Measurements from ENCODE around the gene EXOC6B. TPM values are rescaled to one million over a fixed set of nuclear protein-coding genes. Genes with fewer than 3 reads are reported as not detected.

The EXOC6B gene
- total and polyA plus RNA-seq, 4 donors: 5.8 to 45.9 (median 26.2) TPM

- Histone ChIP-seq H3K27me3 (ENCODE audit: control insufficient read depth in 1 of 2, insufficient read depth in 2 of 2, low read length in 1 of 2) (no peaks in the 10 kb centered on the region), H3K9me3 (ENCODE audit: control insufficient read depth, low read length) (no peaks in the 10 kb centered on the region), H3K36me3 (ENCODE audit: control insufficient read depth in 1 of 2, insufficient read depth in 2 of 2, low read length in 1 of 2) (no peaks in the 10 kb centered on the region), H3K27ac (ENCODE audit: low read depth in 1 of 2, low read length in 2 of 2) (no peak overlapping the region), H3K4me1 (ENCODE audit: control insufficient read depth in 1 of 2, insufficient read depth in 2 of 2, low read length in 2 of 2) (no peaks in the 10 kb centered on the region), H3K4me3 (ENCODE audit: low read length in 2 of 2) (no peak overlapping the region)
- intact Hi-C loops (cut with DNase I): no loop called here
- 83 to 86% methylated on average over 1 of the region's 1 CpG for WGBS, 2 donors
- no peak for DNase-seq
- ATAC-seq (ENCODE audit: low FRiP score): no peak
These were observed 78.5 kb downstream of the EXOC6B start for GRCh38 chr2:72747344-72747743.

- H3K4me1 ChIP-seq (ENCODE audit: control insufficient read depth in 1 of 2, insufficient read depth in 2 of 2, low read length in 2 of 2): no peaks in the 10 kb centered on the region
- no peak for DNase-seq
- H3K9me3 ChIP-seq (ENCODE audit: control insufficient read depth, low read length): no peaks in the 10 kb centered on the region
- H3K27me3 ChIP-seq (ENCODE audit: control insufficient read depth in 1 of 2, insufficient read depth in 2 of 2, low read length in 1 of 2): no peaks in the 10 kb centered on the region
- WGBS, 2 donors: 26 to 31% methylated on average over 2 of the region's 2 CpGs
- ATAC-seq (ENCODE audit: low FRiP score): no peak
- no peak overlapping the region for H3K27ac ChIP-seq (ENCODE audit: low read depth in 1 of 2, low read length in 2 of 2)
- H3K4me3 ChIP-seq (ENCODE audit: low read length in 2 of 2): no peak overlapping the region
- no peaks in the 10 kb centered on the region for H3K36me3 ChIP-seq (ENCODE audit: control insufficient read depth in 1 of 2, insufficient read depth in 2 of 2, low read length in 1 of 2)
- intact Hi-C loops (cut with DNase I): no loop called here
These were observed 80.0 kb downstream of the EXOC6B start for GRCh38 chr2:72745679-72746368.

GRCh38 chr2:72744049-72744448 lies 81.8 kb downstream of the EXOC6B start:
- intact Hi-C loops (cut with DNase I): no loop called here
- no peak for DNase-seq
- H3K4me3 ChIP-seq (ENCODE audit: low read length in 2 of 2): no peak overlapping the region
- no peaks in the 10 kb centered on the region for H3K4me1 ChIP-seq (ENCODE audit: control insufficient read depth in 1 of 2, insufficient read depth in 2 of 2, low read length in 2 of 2)
- no peaks in the 10 kb centered on the region for H3K27me3 ChIP-seq (ENCODE audit: control insufficient read depth in 1 of 2, insufficient read depth in 2 of 2, low read length in 1 of 2)
- H3K9me3 ChIP-seq (ENCODE audit: control insufficient read depth, low read length): no peaks in the 10 kb centered on the region
- H3K27ac ChIP-seq (ENCODE audit: low read depth in 1 of 2, low read length in 2 of 2): no peak overlapping the region
- H3K36me3 ChIP-seq (ENCODE audit: control insufficient read depth in 1 of 2, insufficient read depth in 2 of 2, low read length in 1 of 2): no peaks in the 10 kb centered on the region
- ATAC-seq (ENCODE audit: low FRiP score): no peak

GRCh38 chr2:72743481-72743880 lies 82.4 kb downstream of the EXOC6B start:
- no peaks in the 10 kb centered on the region for H3K27me3 ChIP-seq (ENCODE audit: control insufficient read depth in 1 of 2, insufficient read depth in 2 of 2, low read length in 1 of 2)
- intact Hi-C loops (cut with DNase I): no loop called here
- no peak for DNase-seq
- H3K4me1 ChIP-seq (ENCODE audit: control insufficient read depth in 1 of 2, insufficient read depth in 2 of 2, low read length in 2 of 2): no peaks in the 10 kb centered on the region
- no peak overlapping the region for H3K27ac ChIP-seq (ENCODE audit: low read depth in 1 of 2, low read length in 2 of 2)
- 94 to 95% methylated on average over 2 of the region's 2 CpGs for WGBS, 2 donors
- no peak overlapping the region for H3K4me3 ChIP-seq (ENCODE audit: low read length in 2 of 2)
- H3K9me3 ChIP-seq (ENCODE audit: control insufficient read depth, low read length): no peaks in the 10 kb centered on the region
- ATAC-seq (ENCODE audit: low FRiP score): no peak
- H3K36me3 ChIP-seq (ENCODE audit: control insufficient read depth in 1 of 2, insufficient read depth in 2 of 2, low read length in 1 of 2): no peaks in the 10 kb centered on the region

- ATAC-seq (ENCODE audit: low FRiP score) (no peak), DNase-seq (no peak)
- intact Hi-C loops (cut with DNase I): no loop called here
- Histone ChIP-seq H3K4me1 (ENCODE audit: control insufficient read depth in 1 of 2, insufficient read depth in 2 of 2, low read length in 2 of 2) (no peaks in the 10 kb centered on the region), H3K9me3 (ENCODE audit: control insufficient read depth, low read length) (no peaks in the 10 kb centered on the region), H3K4me3 (ENCODE audit: low read length in 2 of 2) (no peak overlapping the region), H3K36me3 (ENCODE audit: control insufficient read depth in 1 of 2, insufficient read depth in 2 of 2, low read length in 1 of 2) (no peaks in the 10 kb centered on the region), H3K27me3 (ENCODE audit: control insufficient read depth in 1 of 2, insufficient read depth in 2 of 2, low read length in 1 of 2) (no peaks in the 10 kb centered on the region), H3K27ac (ENCODE audit: low read depth in 1 of 2, low read length in 2 of 2) (no peak overlapping the region)
These were observed 87.7 kb downstream of the EXOC6B start for GRCh38 chr2:72738096-72738495.

- no peak for ATAC-seq (ENCODE audit: low FRiP score)
- intact Hi-C loops (cut with DNase I): no loop called here
- H3K4me1 ChIP-seq (ENCODE audit: control insufficient read depth in 1 of 2, insufficient read depth in 2 of 2, low read length in 2 of 2): no peaks in the 10 kb centered on the region
These were observed 91.4 kb downstream of the EXOC6B start for GRCh38 chr2:72734432-72734831.

GRCh38 chr2:72731116-72731515 lies 94.7 kb downstream of the EXOC6B start:
- H3K36me3 ChIP-seq (ENCODE audit: control insufficient read depth in 1 of 2, insufficient read depth in 2 of 2, low read length in 1 of 2): no peaks in the 10 kb centered on the region
- H3K9me3 ChIP-seq (ENCODE audit: control insufficient read depth, low read length): no peaks in the 10 kb centered on the region
- 53 to 58% methylated on average over 2 of the region's 2 CpGs for WGBS, 2 donors
- H3K4me3 ChIP-seq (ENCODE audit: low read length in 2 of 2): no peak overlapping the region
- H3K27ac ChIP-seq (ENCODE audit: low read depth in 1 of 2, low read length in 2 of 2): no peak overlapping the region
- no peaks in the 10 kb centered on the region for H3K4me1 ChIP-seq (ENCODE audit: control insufficient read depth in 1 of 2, insufficient read depth in 2 of 2, low read length in 2 of 2)
- DNase-seq (no peak), ATAC-seq (ENCODE audit: low FRiP score) (no peak)
- H3K27me3 ChIP-seq (ENCODE audit: control insufficient read depth in 1 of 2, insufficient read depth in 2 of 2, low read length in 1 of 2): no peaks in the 10 kb centered on the region
- intact Hi-C loops (cut with DNase I): no loop called here

More at GRCh38 chr2:72734432-72734831, 91.4 kb downstream of the EXOC6B start:
- Histone ChIP-seq H3K36me3 (ENCODE audit: control insufficient read depth in 1 of 2, insufficient read depth in 2 of 2, low read length in 1 of 2) (no peaks in the 10 kb centered on the region), H3K4me3 (ENCODE audit: low read length in 2 of 2) (no peak overlapping the region), H3K9me3 (ENCODE audit: control insufficient read depth, low read length) (no peaks in the 10 kb centered on the region), H3K27me3 (ENCODE audit: control insufficient read depth in 1 of 2, insufficient read depth in 2 of 2, low read length in 1 of 2) (no peaks in the 10 kb centered on the region), H3K27ac (ENCODE audit: low read depth in 1 of 2, low read length in 2 of 2) (no peak overlapping the region)
- DNase-seq: no peak
- 87 to 93% methylated on average over 2 of the region's 2 CpGs for WGBS, 2 donors

- Histone ChIP-seq H3K27ac (ENCODE audit: low read depth in 1 of 2, low read length in 2 of 2) (no peak overlapping the region), H3K36me3 (ENCODE audit: control insufficient read depth in 1 of 2, insufficient read depth in 2 of 2, low read length in 1 of 2) (no peaks in the 10 kb centered on the region), H3K27me3 (ENCODE audit: control insufficient read depth in 1 of 2, insufficient read depth in 2 of 2, low read length in 1 of 2) (no peaks in the 10 kb centered on the region), H3K4me3 (ENCODE audit: low read length in 2 of 2) (no peak overlapping the region), H3K9me3 (ENCODE audit: control insufficient read depth, low read length) (no peaks in the 10 kb centered on the region), H3K4me1 (ENCODE audit: control insufficient read depth in 1 of 2, insufficient read depth in 2 of 2, low read length in 2 of 2) (no peaks in the 10 kb centered on the region)
- intact Hi-C loops (cut with DNase I): no loop called here
- DNase-seq (no peak), ATAC-seq (ENCODE audit: low FRiP score) (no peak)
- WGBS, 2 donors: 96% methylated on average over 4 of the region's 4 CpGs
These were observed 98.5 kb downstream of the EXOC6B start for GRCh38 chr2:72727356-72727755.

- ATAC-seq (ENCODE audit: low FRiP score): no peak
- H3K27ac ChIP-seq (ENCODE audit: low read depth in 1 of 2, low read length in 2 of 2): no peak overlapping the region
- intact Hi-C loops (cut with DNase I): no loop called here
These were observed 102.0 kb downstream of the EXOC6B start for GRCh38 chr2:72723769-72724370.

More at GRCh38 chr2:72723769-72724370, 102.0 kb downstream of the EXOC6B start:
- no peaks in the 10 kb centered on the region for H3K4me1 ChIP-seq (ENCODE audit: control insufficient read depth in 1 of 2, insufficient read depth in 2 of 2, low read length in 2 of 2)
- H3K36me3 ChIP-seq (ENCODE audit: control insufficient read depth in 1 of 2, insufficient read depth in 2 of 2, low read length in 1 of 2): no peaks in the 10 kb centered on the region
- no peaks in the 10 kb centered on the region for H3K9me3 ChIP-seq (ENCODE audit: control insufficient read depth, low read length)
- no peak for DNase-seq
- H3K27me3 ChIP-seq (ENCODE audit: control insufficient read depth in 1 of 2, insufficient read depth in 2 of 2, low read length in 1 of 2): no peaks in the 10 kb centered on the region
- 80 to 81% methylated on average over 3 of the region's 3 CpGs for WGBS, 2 donors
- H3K4me3 ChIP-seq (ENCODE audit: low read length in 2 of 2): no peak overlapping the region
